Stimulated activated CD8-positive, alpha-beta memory T cell treated with anti-CD3 and anti-CD28 coated beads, Interleukin-2, amount 100 ng/mL, for 48 hours (primary cell): ENCODE measurements around the gene ACKR4.

Experiments used
- DNase-seq, 2 donors: peaks; one replicate each; pipeline ENCODE4 v3.0.0-alpha.2; 2020; ENCODE audit warnings: low read depth in 2 of 2

ACKR4 gene

DNA sequence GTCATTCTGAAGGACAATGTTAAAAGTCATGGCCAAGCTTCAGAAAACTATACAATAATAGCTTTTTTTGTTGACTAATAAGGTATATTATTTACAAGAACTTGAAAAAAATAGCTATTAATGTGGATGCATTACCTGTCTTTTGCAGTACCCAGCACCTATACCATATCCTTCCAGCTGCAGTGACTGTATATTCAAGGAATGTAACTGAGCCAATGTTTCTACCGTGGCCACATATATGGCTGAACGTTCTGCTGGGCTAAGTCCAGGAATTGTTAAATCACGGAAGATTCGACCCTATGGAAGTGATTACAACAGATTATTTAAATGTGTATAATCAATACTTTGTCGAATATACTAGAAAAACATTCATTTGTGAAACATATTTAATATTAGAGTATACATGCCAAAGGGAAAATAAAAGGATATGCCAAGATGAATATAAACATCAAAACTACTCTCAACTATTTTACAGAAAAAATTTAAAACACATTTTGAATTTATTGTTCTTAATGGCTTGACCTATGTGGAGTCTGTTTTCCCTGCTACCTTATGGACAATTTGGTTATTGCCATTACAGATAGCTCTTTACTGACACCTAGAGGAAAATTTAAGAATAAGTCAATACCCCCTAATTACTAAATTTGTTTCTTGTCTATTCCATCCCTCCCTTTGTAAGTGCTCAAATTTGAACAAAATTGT is 44.9 kb downstream of the ACKR4 start:
- no peak for DNase-seq

DNA sequence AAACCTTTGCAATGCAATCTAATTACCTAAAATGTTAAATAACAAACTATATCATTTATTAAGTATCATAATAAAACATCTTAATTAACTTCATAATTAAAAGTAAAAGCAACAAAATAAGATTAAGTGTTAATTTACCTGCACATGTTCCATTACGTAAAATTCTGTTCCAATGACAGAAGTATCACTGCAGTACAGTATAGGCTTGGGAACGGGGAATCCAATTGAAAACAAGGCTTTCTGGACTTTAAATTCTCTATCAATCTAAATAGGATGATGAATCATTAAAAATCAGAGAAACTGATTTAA is 45.4 kb downstream of the ACKR4 start:
- no peak for DNase-seq

DNA sequence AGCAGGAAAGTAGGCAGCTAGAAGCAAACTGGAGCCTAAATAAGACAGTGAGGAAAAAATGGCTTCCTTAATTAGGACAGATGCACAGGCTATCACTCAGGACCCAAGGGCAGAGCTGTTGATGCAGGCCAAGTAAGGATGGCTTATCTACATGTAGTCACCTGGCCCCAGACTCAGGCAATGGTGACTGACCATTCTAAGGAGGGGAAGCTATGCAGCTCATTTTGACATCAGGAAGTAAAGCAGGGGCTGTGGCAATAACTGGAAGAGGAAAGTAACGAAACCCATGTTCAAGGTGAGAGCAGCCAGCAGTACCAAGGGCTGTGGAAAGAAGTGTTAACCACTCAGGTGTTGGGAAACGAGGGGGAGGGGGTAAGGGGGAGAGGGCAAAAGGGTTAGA is 46.3 kb downstream of the ACKR4 start:
- no peak for DNase-seq

DNA sequence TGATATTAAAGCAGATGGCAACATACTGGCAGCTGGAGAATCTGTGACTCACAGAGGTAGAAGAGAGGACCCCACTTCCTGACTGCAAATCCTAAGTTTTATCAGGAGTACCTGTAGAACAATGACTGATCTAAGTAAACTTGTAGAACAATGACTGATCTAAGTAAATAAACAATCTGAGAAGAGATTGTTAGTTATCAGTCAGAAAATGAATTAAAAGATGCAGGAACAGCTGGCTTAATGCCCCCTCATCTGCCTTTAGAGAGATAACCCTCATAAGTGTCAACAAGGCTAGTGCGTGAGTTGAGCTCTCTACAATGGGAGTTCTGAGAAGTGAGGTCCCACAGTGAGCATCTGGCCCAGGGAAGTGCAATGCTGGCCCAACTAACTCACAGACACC is 48.0 kb downstream of the ACKR4 start:
- no peak for DNase-seq

DNA sequence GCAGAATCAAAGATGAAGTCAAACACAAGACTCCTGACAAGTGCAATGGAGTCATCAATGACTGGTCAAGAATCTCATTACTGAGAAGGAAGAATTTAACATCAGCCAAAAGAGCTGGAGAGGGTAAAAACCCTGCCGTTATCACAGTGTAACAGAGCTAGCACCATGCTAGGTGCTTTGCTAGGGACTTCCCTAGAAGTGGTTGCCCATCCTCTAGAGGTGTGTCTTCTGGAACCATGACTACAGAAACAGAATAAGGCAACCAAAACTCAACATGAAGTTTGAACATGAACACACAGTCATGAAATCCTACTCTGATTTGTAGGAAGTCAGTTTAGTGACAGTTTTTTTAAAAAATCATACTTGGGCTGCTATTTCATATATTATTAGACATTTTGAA is 53.1 kb downstream of the ACKR4 start:
- no peak for DNase-seq
